ENCODE data around the gene CAPN11.

- TF ChIP-seq, protein P1, sequence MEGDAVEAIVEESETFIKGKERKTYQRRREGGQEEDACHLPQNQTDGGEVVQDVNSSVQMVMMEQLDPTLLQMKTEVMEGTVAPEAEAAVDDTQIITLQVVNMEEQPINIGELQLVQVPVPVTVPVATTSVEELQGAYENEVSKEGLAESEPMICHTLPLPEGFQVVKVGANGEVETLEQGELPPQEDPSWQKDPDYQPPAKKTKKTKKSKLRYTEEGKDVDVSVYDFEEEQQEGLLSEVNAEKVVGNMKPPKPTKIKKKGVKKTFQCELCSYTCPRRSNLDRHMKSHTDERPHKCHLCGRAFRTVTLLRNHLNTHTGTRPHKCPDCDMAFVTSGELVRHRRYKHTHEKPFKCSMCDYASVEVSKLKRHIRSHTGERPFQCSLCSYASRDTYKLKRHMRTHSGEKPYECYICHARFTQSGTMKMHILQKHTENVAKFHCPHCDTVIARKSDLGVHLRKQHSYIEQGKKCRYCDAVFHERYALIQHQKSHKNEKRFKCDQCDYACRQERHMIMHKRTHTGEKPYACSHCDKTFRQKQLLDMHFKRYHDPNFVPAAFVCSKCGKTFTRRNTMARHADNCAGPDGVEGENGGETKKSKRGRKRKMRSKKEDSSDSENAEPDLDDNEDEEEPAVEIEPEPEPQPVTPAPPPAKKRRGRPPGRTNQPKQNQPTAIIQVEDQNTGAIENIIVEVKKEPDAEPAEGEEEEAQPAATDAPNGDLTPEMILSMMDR (IDR thresholded peaks at IDR 0.05; ENCODE audit: low read depth, low read length, missing input control), result no peak
- TF ChIP-seq REST (IDR thresholded peaks at IDR 0.05), result no peak
- TF ChIP-seq NR2F2 (IDR thresholded peaks at IDR 0.05), result no peak
- no peak for TF ChIP-seq TAF1 (conservative IDR thresholded peaks at IDR 0.05)
Observed at GRCh38 chr6:44221961-44222335, 63.3 kb downstream of the CAPN11 start.

Measured in liver (tissue), 3 donors.